ENCODE results near the gene MAP4. TPM values are rescaled to one million over a fixed set of nuclear protein-coding genes. Genes with fewer than 3 reads are reported as not detected.
A peak's percentile ranks its signal among the peaks of the same experiment; 100 is the strongest.
"Not testable (repeated sequence)": the region's sequence is repeated elsewhere in the genome, so short reads cannot be mapped to it uniquely, and the experiment has no call there.

MAP4 gene
- total RNA-seq, 1 experiment from 2014 or later, result 55.2 TPM

DNA sequence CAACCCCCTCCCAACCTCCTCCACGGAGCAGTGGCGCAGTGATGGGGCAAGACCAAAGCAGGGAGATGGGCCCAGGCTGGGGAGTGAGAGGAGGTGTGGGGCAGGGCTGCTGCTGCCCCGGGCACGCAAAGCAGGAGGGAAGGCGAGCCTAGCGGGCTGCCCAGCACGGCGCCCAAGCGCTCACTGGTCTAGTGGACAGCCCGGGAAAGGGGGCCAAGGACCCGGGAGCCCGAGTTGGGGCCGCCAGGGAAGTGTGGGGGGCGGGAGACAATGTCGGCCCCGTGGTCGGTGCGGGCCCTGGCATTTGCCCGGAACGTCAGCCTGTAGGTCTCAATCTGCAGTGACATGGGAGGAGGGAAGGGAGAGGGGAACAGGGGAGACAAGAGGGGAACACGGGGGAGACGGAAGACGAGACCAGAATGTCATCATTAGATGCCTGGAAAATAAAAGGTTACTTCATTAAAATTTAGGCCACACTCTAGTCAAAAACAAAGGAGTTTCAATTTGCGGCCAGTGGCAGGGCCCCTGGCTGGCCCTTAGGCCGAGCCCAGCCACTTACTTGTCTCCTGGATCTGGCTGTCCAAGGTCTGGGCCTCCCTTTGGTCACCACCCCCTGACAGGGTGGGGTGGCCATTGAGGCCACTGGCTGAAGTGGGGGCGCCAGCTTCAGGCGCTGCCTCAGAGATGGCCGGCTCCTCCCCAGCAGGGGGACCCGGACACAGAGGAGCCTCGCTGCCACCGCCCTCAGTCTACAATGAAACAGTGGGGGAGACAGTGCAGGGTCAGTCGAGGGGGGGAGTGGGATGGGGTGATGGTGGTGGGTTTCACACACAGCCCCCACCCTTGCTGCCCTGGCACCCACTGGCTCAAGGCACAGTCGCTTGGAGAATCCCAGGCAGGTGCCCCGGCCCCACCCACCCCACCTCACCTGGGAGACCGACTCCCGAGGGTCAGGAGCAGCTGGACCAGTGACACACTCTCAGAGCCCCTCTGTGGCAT is 163.3 kb downstream of the MAP4 start:
- in situ Hi-C loops (cut with HindIII; ENCODE audit: low sequenced_read_pairs), result no loop called here
- DNase-seq (ENCODE audit: low spot score), result no peak

DNA sequence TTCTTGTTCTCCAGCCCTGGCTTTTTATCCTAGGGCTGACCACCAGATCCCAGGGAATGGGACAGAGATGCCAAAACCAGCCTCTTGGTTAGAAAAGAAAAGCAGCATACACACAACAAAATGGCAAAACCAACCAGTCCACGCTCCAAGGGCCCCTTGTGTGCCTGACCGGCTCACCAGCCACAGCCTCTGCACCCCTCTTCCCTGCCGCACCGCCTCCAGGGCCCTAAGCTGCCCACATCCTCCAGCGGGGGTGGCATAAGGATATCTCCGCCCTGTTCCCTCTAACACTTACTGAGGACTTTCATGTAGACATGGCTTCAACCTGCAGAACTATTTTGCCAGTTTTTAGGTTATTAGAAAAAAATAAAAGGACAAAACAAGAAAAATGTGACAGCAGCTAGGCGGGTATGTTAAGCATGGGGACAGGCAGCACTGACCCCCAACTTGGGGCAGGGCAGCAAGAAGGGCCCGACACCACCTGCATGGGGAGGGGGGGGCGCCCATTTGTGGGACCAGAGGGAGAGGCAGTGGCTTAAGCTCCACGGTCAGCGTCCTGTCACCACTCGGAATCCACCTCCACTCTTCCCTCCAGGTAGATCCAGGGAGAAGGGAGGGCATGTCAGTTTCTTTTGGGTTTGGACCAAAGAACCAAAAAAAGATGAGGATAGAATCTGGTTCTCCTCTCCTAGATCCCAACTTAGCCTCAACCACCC is 164.2 kb downstream of the MAP4 start:
- DNase-seq (ENCODE audit: low spot score), result no peak
- in situ Hi-C loops (cut with HindIII; ENCODE audit: low sequenced_read_pairs), result no loop called here

DNA sequence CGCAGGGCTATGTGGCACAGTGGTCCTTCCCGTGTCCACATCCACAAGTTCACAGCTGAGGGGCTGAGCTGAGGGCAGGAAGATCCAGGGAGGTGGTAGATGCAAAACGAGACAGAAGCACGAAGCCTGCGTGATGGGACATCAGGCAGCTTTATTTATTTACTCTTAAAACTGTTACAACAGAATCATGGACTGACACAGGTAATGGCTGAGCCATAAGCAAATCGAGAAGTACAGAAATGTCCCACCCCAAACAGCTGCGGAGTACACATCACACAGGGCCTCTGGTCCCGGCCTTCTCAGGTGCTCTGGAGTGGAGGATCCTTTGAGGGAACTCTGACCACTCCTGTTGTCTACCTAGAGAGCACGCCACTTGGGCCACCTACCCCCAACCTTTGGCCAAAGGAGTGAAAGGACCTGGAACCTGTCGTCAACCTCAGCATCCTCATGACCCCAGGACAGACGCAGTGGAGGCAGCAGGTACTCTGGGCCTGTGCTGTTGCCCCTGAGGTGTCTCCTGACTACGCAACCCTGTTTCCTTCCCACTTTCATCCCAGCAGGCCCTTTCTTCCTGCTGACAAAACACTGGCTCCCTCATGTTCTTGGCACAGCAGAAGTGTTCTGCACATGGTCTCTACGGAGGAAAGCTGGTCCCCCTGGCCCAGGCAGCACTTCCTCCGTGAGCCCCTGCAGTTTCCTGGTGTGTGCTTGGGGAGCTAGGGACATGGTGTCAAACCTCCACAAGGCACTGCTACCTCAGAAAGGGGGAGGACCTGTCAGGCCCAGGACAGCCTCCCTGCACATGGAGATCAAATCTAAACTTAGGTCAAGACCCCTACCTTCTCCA is 165.4 kb downstream of the MAP4 start:
- in situ Hi-C loops (cut with HindIII; ENCODE audit: low sequenced_read_pairs), result no loop called here
- DNase-seq (ENCODE audit: low spot score), result no peak

DNA sequence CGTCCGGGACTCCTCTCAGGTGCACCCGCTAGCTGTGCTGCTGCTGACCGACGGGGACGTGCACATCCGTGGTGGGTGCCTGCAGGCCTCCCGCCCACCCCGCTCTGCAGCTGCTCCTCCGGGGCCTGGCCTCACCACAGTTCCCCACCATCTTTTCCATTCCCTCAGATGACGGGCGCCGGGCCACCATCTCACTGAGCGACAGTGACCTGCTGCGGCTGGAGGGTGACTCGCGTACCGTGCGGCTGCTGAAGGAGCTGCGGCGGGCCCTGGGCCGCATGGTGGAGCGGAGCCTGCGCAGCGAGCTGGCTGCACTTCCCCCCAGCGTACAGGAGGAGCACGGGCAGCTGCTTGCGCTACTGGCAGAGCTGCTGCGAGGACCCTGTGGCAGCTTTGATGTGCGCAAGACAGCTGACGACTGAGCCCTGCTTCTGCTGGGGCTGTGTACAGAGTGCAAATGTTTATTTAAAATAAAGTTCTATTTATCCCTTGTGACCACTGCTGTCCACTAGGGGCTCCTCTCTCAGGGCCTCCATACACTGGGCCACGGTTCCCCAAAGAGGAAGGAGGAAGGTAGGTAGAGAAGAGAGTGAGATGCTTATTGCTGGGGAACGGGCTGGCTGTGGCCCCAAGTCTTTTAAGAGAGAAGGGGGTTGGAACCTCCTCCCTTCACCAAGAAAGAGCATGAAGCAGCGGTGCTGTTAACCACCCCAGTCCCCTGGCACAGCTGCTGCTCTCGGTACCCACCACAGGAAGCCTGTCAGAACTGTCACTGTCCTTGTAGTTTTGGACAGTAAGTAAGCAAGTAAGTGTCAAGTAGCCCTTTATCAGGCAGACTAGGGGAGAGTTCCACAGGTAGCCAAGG is 166.3 kb downstream of the MAP4 start:
- in situ Hi-C loops (cut with HindIII; ENCODE audit: low sequenced_read_pairs), result no loop called here

DNA sequence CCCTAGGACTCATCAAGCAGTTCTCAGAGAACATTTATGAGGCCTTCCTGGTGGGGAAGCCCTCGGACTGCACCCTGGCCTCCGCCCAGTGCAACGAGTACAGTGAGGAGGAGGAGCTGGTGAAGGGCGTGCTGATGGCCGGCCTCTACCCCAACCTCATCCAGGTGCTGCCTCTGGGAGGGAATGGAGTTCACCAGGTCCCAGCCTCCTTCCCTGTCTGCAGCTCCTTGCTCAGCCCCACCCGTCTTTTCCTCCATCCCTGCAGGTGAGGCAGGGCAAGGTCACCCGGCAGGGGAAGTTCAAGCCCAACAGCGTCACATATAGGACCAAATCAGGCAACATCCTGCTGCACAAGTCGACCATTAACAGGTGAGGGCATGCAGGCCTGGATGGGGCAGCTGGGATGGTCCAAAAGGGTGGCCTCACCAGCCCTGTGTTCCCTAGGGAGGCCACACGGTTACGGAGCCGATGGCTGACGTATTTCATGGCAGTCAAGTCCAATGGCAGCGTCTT is 167.0 kb downstream of the MAP4 start:
- no peak for DNase-seq (ENCODE audit: low spot score)
- in situ Hi-C loops (cut with HindIII; ENCODE audit: low sequenced_read_pairs), result no loop called here

More for the DNA sequence above, 166.3 kb downstream of the MAP4 start:
- DNase-seq (ENCODE audit: low spot score), result peak; percentile 22

DNA sequence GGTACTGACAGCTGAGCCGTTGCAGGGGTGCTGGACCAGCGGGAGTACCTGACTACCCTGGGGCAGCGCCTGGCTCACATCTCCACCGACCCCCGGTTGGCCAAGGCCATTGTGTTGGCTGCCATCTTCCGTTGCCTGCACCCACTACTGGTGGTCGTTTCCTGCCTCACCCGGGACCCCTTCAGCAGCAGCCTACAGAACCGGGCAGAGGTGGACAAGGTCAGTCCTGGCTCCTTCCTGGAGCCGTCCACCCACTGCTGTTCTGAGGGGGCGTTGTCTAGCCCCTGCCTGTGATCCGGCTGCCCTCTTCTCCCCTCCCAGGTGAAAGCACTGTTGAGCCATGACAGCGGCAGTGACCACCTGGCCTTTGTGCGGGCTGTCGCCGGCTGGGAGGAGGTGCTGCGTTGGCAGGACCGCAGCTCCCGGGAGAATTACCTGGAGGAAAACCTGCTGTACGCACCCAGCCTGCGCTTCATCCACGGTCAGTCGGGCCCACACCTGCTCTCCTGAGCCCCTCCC is 167.6 kb downstream of the MAP4 start:
- no peak for DNase-seq (ENCODE audit: low spot score)
- in situ Hi-C loops (cut with HindIII; ENCODE audit: low sequenced_read_pairs), result no loop called here

DNA sequence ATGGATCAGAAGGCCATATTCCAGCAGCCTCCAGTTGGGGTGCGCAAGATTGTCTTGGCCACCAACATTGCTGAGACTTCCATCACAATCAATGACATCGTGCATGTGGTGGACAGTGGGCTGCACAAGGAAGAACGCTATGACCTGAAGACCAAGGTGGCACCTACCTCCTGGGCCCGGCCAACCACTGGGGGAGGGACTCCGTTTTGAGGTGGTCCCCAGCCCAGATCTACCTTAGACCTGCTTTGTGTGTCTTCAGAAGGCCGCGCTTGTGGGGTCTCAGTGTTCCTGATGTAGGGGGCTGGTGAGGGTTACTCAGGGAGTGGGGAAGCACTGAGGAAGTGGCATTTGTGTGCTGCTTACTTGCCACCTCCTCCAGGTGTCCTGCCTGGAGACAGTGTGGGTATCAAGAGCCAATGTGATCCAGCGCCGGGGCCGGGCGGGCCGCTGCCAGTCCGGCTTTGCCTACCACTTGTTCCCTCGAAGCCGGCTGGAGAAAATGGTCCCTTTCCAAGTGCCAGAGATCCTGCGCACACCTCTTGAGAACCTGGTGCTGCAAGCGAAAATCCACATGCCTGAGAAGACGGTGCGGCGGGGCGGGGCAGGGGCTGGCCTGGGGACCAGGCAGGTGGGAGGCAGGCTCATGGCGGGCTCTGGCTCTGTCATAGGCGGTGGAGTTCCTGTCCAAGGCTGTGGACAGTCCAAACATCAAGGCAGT is 168.3 kb downstream of the MAP4 start:
- in situ Hi-C loops (cut with HindIII; ENCODE audit: low sequenced_read_pairs), result no loop called here
- no peak for DNase-seq (ENCODE audit: low spot score)

DNA sequence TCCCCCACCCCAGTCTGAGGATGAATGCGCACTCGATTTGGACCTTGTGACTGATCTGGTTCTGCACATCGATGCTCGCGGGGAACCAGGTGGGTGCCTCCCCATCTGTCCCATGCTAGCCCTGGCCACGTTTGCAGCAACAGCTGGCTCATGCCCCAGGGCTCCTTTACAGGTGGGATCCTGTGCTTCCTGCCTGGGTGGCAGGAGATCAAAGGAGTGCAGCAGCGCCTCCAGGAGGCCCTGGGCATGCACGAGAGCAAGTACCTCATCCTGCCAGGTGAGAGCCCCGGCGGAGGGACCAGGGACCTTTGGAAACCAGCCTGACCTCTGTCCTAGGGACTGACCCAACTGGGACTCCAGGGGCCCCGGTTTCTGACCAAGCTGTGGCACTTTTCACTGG is 169.0 kb downstream of the MAP4 start:
- in situ Hi-C loops (cut with HindIII; ENCODE audit: low sequenced_read_pairs), result no loop called here
- DNase-seq (ENCODE audit: low spot score), result no peak

DNA sequence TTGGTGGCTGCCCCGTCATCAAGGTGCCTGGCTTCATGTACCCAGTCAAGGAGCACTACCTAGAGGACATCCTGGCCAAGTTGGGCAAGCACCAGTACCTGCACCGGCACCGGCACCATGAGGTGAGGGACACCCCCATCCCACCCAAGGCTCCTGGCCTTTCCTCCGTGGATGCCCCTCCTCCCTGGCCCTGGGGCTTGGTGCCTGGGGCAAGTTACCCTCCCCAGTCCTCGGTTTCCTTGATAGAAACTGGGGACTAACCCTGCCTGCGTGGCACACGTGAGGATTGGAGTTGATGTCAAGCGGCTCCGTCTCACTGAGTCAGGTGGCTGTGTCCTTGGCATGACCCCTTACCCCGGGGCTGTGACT is 169.4 kb downstream of the MAP4 start:
- no peak for DNase-seq (ENCODE audit: low spot score)
- in situ Hi-C loops (cut with HindIII; ENCODE audit: low sequenced_read_pairs), result no loop called here

DNA sequence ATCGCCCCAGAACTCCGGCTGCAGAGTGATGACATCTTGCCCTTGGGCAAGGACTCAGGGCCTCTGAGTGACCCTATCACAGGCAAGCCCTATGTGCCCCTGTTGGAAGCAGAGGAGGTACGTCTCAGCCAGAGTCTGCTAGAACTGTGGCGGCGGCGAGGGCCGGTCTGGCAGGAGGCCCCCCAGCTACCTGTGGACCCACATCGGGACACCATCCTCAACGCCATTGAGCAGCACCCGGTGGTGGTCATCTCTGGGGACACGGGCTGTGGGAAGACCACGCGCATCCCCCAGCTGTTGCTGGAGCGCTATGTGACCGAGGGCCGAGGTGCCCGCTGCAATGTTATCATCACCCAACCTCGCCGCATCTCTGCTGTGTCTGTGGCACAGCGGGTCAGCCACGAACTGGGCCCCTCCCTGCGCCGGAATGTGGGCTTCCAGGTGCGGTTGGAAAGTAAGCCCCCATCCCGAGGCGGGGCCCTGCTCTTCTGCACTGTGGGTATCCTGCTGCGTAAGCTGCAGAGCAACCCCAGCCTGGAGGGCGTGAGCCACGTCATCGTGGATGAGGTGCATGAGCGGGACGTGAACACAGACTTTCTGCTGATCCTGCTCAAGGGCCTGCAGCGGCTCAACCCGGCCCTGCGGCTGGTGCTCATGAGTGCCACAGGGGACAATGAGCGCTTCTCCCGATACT is 169.9 kb downstream of the MAP4 start:
- DNase-seq (ENCODE audit: low spot score), result no peak
- in situ Hi-C loops (cut with HindIII; ENCODE audit: low sequenced_read_pairs), result no loop called here

DNA sequence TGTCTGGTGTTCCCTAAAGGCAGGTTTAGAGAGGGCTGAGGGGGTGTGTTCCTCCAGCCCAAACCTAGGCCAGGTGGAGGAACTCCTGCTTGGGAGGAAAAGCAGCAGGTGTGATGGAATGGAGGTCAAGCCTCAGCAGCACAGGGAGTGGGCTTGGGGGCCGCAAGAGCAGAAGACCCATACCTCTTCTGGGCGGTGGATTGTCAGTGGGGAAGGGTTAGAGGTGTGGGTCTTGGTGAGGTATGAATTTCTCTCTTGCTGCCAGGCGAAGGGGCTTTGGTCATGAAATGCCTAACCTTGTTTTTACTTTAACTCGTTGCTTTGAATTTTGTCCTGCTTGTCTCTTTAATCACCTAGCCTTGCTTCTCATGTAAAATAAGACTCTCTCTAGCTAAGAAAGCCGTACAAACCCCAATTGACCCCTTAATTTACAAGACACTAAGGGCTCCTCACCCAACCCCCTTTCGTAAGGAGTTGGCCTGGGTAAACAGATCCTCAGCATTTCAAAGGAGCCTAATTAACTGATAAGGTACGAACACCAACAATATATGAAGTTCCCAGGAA is 174.3 kb downstream of the MAP4 start:
- in situ Hi-C loops (cut with HindIII; ENCODE audit: low sequenced_read_pairs), result no loop called here
- no peak for DNase-seq (ENCODE audit: low spot score)

DNA sequence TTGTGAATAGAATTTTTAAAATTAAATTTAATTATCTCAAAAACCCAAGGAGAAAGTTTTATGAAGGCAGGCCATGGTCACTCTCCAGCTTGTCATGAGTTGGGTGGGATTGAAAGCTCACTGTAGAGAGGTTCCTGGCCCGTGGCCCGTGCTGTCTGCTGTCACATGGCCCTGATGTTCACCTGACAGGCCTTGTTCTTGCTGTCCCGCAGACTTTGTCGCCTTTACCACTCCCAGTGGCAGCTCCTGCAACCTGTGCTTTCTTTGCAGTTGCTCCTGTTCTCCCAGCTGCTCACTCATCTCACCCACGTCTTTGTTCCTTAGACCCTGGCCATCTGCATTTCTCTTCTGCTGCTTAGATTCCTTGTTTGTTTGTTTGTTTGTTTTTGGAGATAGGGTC is 177.7 kb downstream of the MAP4 start:
- in situ Hi-C loops (cut with HindIII; ENCODE audit: low sequenced_read_pairs), result no loop called here
- DNase-seq (ENCODE audit: low spot score), result no peak

DNA sequence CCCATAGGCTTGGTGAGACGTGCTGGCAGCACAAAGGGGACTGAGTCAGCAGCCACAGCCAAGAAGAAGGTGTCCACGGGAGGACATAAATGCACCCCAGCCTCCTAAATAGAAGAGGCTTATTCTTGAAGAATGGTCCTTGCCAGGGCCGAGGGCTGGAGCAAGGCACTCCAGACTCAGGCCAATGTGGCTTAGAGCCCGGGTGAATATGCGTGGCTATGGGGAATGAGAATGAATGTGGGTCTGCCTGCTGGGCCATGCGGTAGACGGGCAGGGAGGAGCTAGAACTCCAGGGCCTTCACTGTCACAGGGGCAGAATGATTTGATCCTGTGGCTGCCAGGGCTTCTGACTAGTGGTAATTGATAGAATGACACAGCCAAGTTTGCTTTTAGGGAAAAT is 179.2 kb downstream of the MAP4 start:
- DNase-seq (ENCODE audit: low spot score), result peak; percentile 20
- in situ Hi-C loops (cut with HindIII; ENCODE audit: low sequenced_read_pairs), result no loop called here

DNA sequence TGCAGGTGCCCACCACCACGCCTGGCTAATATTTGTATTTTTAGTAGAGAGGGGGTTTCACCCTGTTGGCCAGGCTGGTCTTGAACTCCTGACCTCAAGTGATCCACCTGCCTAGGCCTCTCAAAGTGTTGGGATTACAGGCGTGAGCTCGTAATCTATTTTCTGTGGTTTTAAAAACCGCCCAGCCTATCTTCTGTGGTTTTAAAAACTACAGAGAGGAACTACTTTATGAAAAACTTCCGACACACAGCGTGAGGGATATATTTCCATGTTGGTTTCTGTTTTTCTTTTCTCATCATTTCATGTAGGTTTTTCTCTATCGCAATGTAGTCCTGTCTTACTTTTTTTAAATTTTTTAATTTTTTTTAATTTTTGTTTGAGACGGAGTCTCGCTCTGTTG is 186.7 kb downstream of the MAP4 start:
- in situ Hi-C loops (cut with HindIII; ENCODE audit: low sequenced_read_pairs); DNase-seq (ENCODE audit: low spot score): not testable (repeated sequence)

DNA sequence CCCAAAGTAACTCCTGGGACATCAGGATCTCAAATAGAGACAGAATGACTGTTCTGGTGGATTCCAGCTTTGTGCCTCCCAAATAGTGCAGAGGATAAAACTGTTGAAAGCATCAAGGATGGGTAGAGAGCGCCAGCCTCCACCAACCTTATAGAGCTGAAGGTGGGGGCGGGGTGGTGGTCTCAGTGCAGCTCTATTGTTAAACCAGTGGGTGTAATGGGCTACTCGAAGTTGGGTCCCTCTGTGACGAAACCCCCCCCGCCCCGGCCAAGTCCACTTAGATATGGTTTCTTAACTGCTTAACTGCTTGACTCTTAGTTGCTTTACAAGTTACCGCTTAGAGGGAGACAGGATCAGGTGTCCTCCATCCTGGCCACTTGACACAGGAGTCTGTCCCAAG is 190.6 kb downstream of the MAP4 start:
- in situ Hi-C loops (cut with HindIII; ENCODE audit: low sequenced_read_pairs), result no loop called here
- DNase-seq (ENCODE audit: low spot score), result no peak

DNA sequence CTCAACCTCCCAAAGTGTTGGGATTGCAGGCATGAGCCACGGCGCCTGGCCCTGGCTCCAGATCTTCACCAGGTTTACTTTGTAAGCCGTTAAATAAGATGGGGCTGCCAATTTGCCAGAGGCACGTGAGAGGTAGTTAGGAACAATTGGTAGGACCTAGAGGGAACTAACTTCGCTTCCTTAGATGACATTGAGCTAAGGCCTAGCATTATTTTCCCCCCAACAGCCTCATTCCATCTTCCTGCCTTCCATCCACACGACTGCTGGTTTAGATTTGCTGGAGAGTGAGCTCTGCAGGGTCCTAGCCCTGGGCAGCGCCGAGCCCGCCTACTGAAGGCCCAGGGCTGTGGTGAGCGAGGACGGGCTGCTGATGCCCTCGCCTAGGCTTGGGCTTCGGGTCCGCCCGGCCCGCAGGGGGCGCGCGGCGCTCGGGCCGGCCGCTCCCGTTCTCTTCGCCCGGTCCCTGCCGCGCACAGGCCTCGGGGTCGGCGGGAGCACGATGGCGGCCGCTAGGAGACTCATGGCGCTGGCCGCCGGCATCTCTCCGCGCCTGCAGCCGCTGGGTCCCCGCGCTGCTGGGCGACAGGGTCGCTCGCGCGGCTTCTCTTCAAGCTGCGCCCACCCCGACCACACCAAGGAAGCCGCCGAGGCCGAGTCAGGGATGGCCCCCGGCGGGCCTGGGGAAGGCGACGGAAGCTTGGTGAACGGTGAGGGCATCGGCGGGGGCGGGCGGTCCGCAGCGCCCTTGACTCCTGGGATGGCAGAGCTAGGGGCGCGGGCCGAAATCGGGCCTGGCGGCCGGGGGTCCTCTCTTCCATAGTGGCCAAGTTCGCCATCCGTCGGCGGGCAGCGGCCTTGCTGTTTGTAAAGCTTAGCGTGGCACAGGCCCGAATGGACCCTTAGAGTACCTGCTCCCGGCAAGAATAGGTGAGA is 191.4 kb downstream of the MAP4 start:
- peak; percentile 77 for DNase-seq (ENCODE audit: low spot score)
- in situ Hi-C loops (cut with HindIII; ENCODE audit: low sequenced_read_pairs), result no loop called here
